Measurements from ENCODE around the gene ADARB2. TPM values are rescaled to one million over a fixed set of nuclear protein-coding genes. Genes with fewer than 3 reads are reported as not detected.

ADARB2 gene
- total and polyA plus RNA-seq, 7 donors: 0.05 to 0.39 (median 0.15) TPM; not detected in 2

DNA sequence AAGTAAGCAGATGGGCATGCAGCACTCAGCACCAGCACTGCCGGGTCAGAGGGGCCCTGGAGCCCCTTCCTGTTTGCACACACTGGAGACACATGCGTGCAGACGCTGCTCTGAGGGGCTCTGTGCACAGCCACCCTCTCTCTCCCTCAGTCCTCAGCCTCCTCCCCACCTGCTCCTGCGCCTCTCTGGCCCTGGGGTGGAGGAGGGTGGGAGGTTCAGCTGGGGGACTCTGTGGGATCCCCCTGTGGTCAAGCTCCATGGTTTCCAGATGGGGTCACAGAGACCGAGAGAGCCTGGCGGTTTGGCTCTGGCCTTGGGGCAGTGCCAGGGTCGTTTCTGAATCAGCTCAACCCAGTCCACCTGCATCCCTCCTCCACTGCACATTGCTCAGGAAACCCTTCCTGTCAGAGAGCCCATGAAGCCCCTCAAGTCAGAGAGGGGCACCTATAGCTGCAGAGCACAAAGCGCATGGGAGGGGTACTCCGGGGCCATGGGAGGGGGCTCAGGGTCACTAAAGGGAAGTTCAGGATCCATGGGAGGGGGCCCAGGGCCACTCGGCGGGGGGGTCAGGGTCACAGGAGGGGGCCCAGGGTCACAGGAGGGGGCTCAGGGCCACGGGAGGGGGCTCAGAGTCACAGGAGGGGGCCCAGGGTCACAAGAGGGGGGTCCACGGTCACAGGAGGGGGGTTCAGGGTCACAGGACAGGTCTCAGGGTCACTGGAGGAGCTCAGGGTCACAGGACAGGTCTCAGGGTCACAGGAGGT is 161.7 kb downstream of the ADARB2 start:
- 39 to 56% (median 43%) methylated on average over 12 to 13 of the region's 13 CpGs for WGBS, 3 donors
- no peak for DNase-seq

DNA sequence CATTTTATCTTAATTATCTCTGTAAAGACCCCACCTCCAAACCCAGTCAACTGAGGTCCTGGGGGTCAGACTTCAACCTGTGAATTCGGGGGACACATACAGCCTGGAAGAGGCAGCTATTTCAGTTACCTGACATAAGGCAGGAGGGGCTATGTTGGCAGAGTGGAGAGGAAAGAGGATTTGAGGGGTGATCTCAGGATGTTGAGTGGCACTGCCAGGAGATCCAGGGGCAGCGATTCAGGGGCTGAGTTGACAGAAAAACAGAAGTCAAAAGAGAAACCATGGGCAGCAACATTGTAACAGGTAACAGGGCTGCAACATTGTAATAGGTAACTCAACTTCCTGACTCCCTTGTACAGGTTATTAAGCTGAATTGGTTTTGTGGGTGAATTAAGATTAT is 162.6 kb downstream of the ADARB2 start:
- peaks cover 0 to 2% (median 0%) of the 10 kb centered on the region in 3 donors for H3K27me3 ChIP-seq (ENCODE audit: insufficient read depth in 3 of 3, low read length in 2 of 3)
- TF ChIP-seq, protein P1, sequence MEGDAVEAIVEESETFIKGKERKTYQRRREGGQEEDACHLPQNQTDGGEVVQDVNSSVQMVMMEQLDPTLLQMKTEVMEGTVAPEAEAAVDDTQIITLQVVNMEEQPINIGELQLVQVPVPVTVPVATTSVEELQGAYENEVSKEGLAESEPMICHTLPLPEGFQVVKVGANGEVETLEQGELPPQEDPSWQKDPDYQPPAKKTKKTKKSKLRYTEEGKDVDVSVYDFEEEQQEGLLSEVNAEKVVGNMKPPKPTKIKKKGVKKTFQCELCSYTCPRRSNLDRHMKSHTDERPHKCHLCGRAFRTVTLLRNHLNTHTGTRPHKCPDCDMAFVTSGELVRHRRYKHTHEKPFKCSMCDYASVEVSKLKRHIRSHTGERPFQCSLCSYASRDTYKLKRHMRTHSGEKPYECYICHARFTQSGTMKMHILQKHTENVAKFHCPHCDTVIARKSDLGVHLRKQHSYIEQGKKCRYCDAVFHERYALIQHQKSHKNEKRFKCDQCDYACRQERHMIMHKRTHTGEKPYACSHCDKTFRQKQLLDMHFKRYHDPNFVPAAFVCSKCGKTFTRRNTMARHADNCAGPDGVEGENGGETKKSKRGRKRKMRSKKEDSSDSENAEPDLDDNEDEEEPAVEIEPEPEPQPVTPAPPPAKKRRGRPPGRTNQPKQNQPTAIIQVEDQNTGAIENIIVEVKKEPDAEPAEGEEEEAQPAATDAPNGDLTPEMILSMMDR (IDR thresholded peaks at IDR 0.05): no peak
- H3K4me3 ChIP-seq: no peak overlapping the region
- no peaks in the 10 kb centered on the region for H3K36me3 ChIP-seq (ENCODE audit: insufficient read depth in 1 of 2, low read depth in 1 of 2)
- no peak for DNase-seq
- no peak overlapping the region for H3K27ac ChIP-seq
- WGBS, 3 donors: 80 to 85% (median 83%) methylated on average over 2 of the region's 2 CpGs
- H3K9me3 ChIP-seq: no peaks in the 10 kb centered on the region
- no peaks in the 10 kb centered on the region for H3K4me1 ChIP-seq
- intact Hi-C loops (cut with DNase I): no loop called here
- no peak for ATAC-seq

More for the DNA sequence above, 161.7 kb downstream of the ADARB2 start:
- H3K27me3 ChIP-seq (ENCODE audit: insufficient read depth in 3 of 3, low read length in 2 of 3): peaks cover 0 to 1% (median 0%) of the 10 kb centered on the region in 3 donors
- H3K9me3 ChIP-seq: no peaks in the 10 kb centered on the region
- intact Hi-C loops (cut with DNase I): no loop called here
- no peak overlapping the region for H3K27ac ChIP-seq
- H3K36me3 ChIP-seq (ENCODE audit: insufficient read depth in 1 of 2, low read depth in 1 of 2): no peaks in the 10 kb centered on the region
- no peak for ATAC-seq
- no peak overlapping the region for H3K4me3 ChIP-seq
- H3K4me1 ChIP-seq: no peaks in the 10 kb centered on the region
- TF ChIP-seq, protein P1 (IDR thresholded peaks at IDR 0.05): no peak

DNA sequence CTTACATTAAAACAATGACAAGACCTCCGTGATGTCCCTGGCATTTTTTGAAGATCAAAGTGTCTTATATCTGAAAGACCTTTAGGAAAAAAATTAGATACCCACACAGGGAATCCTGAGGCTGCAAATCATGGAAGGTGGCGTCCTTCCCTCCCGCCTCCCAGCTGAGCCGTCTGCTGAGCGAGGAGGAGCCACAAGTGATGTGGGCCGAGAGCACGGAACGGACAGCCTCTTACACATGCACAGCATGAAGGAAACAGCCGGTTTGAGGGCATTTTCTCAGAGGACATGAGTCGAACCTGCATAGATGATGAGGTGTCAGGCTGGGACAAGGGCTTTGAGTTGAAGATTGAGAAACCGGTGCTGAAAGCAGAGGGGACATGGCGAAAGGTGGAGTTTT is 163.3 kb downstream of the ADARB2 start:
- ATAC-seq: no peak
- 77 to 78% (median 77%) methylated on average over 12 of the region's 12 CpGs for WGBS, 3 donors
- Histone ChIP-seq H3K9me3 (no peaks in the 10 kb centered on the region), H3K4me1 (no peaks in the 10 kb centered on the region), H3K36me3 (ENCODE audit: insufficient read depth in 1 of 2, low read depth in 1 of 2) (no peaks in the 10 kb centered on the region), H3K27me3 (ENCODE audit: insufficient read depth in 3 of 3, low read length in 2 of 3) (peaks cover 0 to 2% (median 0%) of the 10 kb centered on the region in 3 donors), H3K27ac (no peak overlapping the region), H3K4me3 (no peak overlapping the region)
- DNase-seq: no peak
- TF ChIP-seq, protein P1 (IDR thresholded peaks at IDR 0.05): no peak
- intact Hi-C loops (cut with DNase I): no loop called here

DNA sequence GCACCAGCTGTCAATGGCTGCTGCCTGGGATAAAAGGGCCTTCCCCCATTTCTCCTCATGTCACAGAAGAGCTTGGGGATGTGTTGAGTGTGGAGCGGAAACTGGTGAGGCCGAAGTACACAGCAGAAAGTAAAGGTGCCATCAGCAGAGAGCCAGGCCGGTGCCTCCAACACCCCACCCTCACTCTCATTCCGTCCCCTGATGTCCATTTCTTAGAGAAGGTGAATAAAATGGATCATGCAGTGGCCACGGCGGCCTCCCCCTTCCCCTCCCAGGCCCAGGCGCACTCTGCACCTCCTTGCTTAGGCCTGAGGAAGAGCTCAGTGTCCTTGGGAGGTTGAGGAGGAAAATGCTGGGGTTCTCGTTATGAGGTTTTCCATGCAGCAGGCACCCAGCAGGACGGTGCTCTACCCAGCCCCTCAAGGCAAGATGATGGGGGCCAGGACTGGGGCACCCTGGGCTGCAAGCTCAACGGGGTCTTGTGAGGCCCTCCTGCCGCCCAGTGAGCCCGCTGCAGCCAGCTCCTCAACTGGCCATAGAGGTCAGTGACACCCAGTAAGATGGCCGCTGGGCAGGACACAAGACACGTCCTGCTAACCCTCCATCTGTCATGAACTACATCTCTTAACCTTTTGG is 163.9 kb downstream of the ADARB2 start:
- TF ChIP-seq, protein P1 (IDR thresholded peaks at IDR 0.05): no peak
- Histone ChIP-seq H3K36me3 (ENCODE audit: insufficient read depth in 1 of 2, low read depth in 1 of 2) (no peaks in the 10 kb centered on the region), H3K9me3 (no peaks in the 10 kb centered on the region), H3K4me3 (no peak overlapping the region), H3K27me3 (ENCODE audit: insufficient read depth in 3 of 3, low read length in 2 of 3) (peaks cover 0 to 2% (median 0%) of the 10 kb centered on the region in 3 donors), H3K4me1 (no peaks in the 10 kb centered on the region), H3K27ac (no peak overlapping the region)
- ATAC-seq (no peak), DNase-seq (no peak)
- intact Hi-C loops (cut with DNase I): no loop called here
- 83 to 88% (median 88%) methylated on average over 14 of the region's 14 CpGs for WGBS, 3 donors
